HG03097 (cell line): ENCODE data around the gene NXPH3.
A peak's percentile ranks its signal among the peaks of the same experiment; 100 is the strongest.
"Not testable (repeated sequence)": the region's sequence is repeated elsewhere in the genome, so short reads cannot be mapped to it uniquely, and the experiment has no call there.

Experiments used
- ATAC-seq: cut with Tn5 transposase; IDR thresholded peaks from one replicate; pipeline ENCODE4 v1.9.1; 2021; ENCODE audit not compliant: unreplicated experiment, low FRiP score

Gene NXPH3

DNA sequence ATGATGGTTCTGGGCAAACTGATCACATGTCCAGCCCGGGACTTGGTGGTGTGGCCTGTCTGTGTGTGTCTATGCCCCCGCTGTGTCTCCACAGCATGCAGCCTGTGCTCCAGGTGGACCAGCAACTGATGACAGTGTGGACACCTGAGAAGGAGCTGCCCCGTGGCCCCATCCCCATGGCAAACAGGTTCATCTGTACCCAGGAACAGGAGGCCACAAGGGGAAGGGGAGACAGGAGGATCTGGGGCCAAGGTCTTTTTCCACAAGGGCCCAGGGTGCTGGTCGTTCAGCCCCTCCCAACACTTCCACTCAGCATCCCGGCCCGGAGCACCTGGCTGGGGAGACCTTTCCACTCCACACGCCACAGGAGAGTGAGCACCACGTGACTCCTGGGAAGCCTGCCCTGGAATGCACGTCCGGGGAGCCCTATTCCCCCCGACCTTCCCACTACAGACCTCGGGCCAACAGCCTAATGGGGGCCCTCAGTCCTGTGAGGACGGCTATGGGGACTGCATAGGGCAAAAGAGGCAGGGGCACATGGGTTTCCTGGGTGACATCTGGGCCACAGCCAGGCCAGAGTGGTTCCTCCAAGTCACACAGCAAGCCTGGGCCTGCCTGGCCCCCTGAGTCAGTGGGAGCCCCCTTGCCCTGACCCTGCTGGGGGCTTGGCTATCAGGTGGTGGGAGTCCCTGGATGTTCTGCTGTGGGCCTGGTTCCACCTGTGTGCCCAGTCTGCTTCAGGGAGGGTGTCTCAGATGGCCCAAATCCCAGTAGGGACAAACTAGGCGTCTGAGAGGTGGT is 20.8 kb upstream of the NXPH3 start:
- ATAC-seq: no peak

DNA sequence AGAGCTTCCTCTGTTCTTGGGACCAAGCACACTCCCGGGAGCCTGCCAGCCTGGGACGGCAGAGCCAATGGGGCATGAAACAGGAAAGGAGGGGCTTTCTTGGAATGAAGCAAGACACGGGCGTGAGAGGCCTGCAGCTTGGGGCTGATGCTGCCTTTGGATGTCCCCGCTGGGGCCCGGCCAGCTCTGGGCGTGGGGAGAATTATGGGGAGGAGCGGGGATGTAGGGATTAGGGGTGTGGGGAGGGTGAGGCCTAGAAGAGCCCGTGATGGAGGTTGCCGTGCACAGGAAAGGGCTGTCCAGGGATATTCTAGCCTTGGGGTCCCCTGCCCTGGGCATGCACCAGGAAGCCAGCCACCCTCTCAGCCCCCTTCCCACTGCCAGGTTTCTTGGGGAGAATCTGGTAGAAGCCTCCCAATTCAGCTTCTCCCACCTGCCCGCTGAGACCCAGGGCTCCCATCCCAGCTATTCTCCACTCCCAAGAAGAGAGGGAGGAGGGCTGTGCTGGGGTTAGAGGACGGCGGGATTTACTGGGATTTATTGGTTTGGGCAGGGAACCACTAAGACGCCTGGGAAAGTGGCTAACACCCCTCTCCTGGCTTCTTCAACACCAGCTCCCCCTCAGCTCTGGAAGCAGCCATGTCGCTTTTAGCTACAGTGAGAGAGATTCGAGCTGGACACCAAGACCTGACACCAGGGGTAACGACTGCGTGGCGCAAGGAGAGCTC is 20.0 kb upstream of the NXPH3 start:
- ATAC-seq: no peak

DNA sequence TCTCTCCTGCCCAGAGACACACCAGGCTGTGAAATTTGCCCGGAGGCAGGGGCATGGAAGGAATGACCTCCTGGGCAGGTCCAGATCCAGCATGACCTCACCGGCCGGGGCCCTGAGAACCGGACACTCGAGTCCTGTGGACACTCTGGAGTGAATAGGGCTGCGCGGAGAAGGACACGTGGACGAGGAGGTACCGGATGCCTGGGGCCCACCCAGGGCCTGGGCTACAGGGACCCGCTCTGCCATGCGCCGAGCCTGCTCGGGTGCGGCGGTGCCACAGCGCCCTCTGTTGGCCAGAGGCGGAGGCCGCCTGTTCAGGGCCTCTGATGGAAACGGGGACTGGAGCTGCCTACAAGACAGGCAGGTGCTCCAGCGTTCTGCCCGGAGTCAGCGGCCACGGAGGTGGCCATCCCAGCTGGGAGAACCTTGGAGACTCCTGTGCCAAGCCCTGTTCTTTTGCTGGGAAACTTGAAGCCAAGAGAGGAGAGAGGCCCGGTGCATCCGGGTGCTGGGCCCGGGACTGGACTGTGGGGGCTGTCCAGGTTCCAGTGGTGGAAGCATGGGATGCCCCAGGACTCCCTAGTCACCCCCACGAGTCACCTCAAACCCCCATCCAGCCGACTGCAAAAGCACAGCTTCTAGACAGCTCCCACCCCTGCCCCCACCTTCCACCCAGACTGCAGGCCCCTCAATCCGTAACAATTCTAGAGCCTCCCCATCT is 19.3 kb upstream of the NXPH3 start:
- peak; percentile 63 for ATAC-seq

DNA sequence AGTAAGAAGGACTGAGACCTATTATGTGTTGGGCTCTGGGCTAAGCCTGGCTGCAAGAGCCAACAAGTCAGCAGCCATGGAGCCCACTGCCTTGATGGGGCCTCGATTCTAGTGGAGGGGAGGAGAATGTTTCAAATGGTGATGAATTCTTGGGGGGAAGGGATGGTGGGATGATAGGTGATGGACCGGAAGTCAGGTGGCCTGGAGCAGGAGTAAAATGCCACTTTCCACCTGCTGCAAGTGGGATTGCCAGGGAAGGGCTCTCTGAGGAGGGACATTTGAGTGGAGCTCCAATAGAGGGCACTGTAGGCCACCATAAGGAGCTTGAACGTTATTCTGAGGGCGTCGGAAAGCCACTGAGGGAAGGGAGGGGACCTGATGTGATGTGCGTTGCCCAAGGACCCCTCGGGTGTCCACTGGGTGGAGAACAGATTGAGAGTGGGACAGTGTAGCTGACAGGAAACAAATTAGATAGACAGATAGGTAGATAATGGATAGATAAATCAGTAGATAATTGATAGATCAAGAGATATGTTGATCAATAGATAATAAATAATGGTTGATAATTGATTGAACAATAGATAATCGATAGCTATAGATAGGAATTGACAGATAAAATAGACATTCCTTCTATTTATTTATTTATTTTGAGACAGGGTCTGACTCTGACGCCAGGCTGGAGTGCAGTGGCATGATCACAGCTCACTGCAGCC is 18.2 kb upstream of the NXPH3 start:
- no peak for ATAC-seq

DNA sequence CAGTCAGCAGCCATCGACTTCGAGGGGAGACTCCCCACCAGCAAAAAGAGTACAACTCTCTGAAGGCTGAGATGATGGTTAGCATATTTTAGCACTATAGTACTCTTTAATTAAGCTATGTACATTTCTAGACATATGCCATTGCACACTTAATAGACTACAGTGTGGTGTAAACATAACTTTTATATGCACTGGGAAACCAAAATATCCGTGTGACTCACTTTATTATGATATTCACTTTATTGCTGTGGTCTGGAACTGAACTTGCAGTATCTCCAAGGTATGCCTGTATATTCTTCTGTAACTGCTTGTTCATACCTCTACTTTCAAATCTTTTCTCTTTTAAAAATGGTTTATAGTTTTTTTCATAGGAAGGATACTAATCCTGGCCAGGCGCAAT is 11.0 kb upstream of the NXPH3 start:
- ATAC-seq: no peak

DNA sequence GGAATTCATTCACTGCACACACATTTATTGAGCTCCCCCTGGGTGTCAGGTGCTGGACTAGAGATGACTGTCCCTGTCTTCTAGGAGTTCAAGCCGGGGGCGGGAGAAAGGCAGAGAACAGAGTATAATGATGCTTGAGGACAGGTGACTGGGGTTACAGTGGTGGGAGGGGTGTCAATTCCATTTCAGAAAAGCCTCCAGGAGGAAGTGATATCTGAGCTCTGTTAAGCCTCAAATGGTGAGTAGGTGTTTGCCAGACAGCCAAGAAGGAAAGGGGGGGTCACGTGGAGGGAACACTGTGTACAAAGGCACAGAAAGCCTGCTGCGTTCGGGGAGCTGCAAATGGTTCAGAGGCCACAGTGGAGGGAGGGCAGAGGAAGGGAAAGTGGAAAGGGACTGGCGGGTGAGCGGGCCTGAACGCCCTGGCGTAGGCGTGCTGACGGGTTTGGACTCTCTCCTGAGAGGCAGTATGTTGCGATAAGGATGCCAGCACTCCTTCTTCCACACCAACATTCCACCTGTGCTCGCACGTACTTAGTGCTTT is 9.7 kb upstream of the NXPH3 start:
- no peak for ATAC-seq

DNA sequence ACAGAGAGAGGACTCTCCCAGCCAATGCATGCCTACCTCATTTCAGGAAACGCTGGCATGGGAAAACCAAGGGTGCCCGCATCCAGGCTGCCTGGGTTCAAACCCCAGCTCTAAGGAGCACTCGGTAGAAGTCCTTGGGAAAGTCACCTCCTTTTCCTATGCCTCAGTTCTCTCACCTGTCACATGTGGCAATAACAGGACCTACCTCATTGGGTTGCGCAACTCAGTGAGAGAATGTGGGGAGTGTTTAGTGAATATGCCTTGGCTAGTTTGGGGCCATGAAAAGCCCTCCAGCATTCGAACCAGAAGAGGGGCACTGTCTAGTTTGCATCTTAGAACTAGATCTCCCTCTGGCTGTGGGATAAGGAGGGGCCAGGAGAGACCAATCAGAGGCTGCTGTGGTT is 9.0 kb upstream of the NXPH3 start:
- no peak for ATAC-seq

DNA sequence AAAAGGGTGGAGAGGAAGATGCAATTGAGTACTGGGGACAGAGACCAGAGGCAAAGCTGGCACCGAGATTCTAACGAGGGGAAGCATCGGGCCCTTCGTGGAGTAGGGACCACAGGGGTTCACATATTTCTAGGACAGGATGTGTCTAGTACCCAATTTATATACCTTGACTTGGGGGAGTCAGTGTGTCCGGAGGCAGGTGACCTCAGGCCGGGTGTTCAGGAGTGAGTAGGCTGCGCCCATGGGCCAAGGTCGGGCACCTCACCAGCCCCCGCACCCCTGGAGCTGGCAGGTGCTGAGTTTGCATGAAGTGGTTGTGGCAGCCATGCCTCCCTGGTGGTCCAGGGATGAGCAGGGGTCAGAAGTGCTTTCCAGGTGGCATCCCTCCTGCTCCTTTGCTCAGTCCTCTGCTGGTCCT is 8.6 kb upstream of the NXPH3 start:
- no peak for ATAC-seq

DNA sequence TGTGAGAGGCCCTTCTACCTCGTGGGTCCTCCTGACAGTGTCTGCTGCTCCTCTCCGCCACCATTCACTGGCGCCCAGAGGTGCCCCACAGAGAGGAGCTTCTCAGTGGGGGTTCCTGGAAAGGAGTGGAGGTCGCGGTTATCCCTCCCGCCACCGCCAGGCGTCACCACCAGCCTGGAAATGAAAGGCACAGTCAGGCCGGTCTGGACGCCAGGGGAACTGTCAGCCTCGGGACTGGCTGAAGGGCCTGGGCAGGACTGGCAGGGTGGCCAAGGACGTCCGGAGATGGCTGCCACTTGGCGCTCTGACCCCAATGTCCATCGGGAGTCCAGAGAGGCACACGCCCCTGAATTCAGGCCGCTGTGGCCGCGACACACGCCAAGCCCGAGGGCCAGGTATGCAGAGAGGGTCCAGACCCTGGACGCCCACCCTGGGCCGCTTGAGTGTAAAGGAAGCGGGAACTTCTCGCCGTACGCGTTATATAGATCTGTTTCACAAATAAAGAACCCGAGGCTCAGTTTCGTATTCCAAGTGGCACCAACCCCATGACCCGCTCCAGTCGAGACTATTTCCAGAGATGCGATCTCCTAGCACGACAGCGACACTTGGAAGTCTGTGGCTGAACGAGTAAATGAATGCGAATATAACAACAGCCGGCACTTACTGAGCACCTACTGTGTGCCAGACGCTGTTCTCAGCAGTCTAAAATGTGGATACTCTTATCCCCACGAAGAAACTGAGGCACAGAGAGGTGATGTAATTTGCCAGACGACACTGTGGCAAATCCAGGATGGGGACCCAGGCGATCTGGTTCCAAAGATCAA is 7.6 kb upstream of the NXPH3 start:
- ATAC-seq: peak; percentile 40

DNA sequence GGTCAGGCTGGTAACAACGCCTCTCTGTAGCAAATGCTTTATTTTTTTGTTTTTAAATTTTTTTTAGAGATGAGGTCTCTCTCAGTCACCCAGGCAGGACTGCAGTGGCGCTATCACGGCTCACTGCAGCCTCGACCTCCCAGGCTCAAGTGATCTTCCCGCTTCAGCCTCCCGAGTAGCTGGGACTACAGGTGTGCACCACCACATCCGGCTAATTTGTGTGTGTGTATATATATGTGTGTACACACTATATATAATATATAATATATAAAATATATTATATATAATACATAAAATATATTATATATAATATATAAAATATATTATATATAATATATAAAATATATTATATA is 7.0 kb upstream of the NXPH3 start:
- not testable (repeated sequence) for ATAC-seq

DNA sequence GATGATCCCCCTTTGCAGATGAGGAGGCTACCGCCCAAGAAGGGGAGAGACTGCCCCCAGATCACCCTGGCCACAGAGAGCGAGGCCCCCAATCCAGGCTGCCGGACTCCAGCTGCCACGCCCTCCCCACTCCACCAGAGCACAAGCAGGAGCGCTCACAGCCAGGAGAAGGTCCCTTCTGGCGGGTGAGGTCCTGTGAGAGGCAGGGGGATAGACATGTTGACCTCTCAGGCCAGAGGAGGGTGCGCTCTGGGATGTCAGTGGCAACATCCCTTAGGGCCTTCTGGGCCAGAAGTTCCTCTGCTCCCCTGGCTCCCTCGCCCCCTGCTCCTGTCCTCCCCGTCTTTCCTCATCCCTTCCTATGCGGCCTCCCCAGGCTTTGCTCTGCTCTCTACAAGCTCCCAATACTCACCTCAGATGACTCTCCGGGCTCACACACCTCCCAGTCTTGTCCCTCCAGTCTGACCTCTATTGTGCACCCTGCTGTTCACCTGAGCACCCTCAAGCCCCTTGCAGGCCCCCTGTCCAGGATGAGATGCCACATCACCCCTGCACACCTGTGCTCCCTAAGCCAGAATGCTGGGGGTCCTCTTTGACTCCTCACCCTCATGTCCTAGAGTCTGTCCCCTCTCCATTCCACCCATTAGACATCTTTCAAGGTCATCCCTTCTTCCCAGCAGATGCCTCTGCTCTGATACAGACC is 5.0 kb upstream of the NXPH3 start:
- ATAC-seq: no peak

DNA sequence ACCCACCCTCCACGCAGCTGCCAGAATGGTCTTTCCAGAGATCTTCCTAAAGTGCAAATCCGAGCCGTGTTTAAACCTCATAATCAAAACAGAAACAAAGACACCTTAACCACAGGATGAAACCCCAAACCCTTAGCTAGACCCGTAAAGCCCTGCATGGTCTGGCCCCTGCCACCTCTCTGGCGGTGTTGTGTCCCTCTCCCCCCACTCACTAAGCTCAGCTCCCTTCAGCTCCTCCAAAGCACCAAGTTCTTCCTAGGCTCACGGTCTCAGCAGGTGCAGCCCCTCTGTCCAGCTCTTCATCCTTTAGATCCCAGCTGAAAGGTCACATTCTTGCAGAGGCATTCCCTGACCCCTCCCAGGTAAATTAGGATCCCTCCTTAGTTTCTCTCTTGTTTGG is 4.4 kb upstream of the NXPH3 start:
- ATAC-seq: no peak

DNA sequence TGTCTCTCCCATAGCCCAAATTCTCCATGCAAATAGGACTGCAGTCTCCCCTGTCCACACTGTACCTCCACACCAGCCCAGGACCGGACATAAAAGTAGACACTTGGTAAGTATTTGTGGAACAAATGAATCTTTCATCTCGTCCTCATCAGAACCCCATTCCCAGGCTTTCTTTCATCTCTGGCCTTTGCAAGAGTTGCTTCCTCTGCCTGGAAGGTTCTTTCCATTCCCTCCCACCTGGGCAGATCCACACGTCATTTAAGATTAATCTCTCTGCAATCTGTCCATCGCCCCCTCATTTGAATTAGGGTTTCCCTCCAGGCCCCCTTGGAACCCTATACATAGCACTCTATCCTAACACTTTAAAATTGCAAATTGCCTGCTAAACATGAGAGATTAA is 3.9 kb upstream of the NXPH3 start:
- no peak for ATAC-seq

DNA sequence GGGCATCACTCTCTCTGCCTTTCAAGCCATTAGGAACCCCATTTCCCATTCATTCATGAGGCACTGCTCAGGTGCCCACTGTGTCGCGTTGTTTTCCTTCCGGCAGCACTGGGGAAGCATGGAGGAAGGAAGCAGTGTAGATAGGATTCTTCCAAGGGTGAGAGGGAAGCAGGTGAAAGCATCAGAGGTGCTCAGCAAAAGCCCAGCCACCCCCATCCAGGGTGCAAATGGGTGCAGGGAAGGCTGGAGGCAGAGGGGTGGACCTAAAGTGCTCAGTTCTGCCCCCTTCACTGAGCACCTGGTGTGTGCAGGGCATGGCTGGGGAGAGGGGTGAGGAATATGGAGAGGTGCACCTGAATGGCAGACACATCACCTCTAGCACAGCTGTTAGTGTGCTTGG is 3.4 kb upstream of the NXPH3 start:
- ATAC-seq: no peak

DNA sequence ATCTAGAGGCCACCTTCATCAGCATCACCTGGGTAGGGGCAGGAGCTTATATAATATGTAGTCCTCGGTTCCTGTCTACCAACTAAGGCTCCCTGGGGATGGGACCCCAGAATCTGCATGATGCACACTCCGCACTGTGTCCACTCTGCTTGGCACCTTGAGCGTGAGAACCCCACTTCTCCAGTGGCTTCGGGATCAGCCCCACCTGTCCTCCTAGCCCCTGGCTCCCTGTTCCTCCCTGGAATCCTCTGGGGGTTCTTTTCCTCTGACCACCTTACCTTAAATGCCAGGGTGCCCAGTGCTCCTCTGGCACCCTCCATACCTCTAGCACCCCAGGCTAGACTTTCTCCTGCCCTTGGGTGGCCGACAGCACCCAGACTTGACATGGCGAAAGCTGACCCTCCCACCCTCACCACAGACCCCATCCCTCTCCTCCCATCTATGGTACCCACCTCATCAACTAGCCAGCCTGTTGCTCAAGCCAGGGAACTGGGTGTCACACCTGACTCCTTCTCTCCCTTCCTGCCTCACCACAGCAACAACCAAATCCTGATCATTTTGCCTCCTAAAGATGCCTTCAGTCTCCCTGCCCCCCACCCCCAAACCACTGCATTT is 2.8 kb upstream of the NXPH3 start:
- no peak for ATAC-seq

DNA sequence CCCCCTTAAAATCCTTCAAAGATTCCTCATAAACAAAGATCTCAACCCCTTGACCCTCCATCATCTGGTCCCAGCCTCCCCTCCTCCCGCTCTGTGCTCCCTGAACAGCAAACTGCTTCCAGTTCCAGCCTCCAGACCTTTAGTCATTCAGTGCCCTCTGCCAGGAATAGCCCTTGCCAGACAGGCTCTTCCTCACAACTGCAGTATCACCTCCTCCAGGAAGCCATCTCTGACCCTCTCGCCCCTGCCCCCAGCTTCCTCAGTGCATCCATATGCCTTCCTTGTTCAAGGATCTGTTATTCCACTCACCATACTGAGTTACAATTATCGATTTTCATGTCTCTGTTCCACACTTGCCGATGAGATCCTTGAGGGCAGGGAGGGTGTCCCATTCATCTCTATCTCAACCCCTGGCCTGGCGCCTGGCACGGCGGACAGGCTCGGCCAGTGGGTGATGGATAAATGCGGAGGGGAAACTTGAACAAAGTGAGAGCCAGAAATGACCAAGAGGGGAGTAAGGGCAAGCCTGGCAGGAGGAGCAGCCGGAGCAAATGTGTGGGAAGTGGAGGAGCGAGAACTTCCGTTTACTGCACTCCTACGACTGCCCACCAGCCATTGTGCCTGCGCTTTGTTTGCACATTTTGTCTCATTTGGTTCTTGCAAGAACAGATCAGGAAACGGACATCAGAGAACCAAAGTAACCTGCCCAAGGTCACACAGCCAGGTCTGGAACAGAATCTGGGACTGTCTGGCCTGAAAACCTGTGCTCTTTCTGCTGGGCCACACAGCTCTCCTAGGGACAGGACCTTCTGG is 2.0 kb upstream of the NXPH3 start:
- no peak for ATAC-seq

DNA sequence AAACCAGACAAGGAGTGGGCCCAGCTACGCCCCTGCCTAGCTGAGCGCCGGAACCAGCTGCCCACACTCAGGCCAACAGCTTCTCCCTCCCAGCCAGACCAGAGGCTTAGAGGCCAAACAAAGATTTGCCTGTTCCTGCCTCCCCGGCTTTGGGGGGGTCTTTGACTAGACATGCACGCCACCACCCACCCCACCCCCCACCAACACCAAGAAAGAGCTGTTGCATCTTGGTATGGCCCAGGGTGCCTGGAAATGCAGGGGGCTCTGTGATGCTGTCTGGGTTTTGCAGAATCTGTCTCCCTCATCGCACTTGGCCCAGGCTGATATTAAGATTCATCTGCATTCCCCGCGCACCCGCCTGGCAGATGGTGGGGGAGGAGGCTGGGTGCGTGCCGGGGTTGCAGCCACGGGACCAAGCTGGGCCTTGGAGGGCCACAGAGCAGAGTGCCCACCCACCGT is 1.3 kb upstream of the NXPH3 start:
- ATAC-seq: no peak
